HepG2 (cell line): ENCODE results near the gene CXXC5. TPM values are rescaled to one million over a fixed set of nuclear protein-coding genes. Genes with fewer than 3 reads are reported as not detected.
A peak's percentile ranks its signal among the peaks of the same experiment; 100 is the strongest.

Experiments
- ARID5B ChIP-seq: IDR thresholded peaks from 2 replicates; pipeline ENCODE4 v1.4.0; 2020; ENCODE audit warnings: mild to moderate bottlenecking, missing genetic modification reagents
- FOXM1 ChIP-seq: sonication (generic); formaldehyde crosslinking; IDR thresholded peaks from 2 replicates; pipeline ENCODE4 v1.5.0; 2020; ENCODE audit warnings: missing genetic modification reagents
- GABPA ChIP-seq, 2 experiments: IDR thresholded peaks; 2 replicates each; pipeline ENCODE4 v1.6.1; 2011 to 2016; ENCODE audit warnings: low read depth in 2 of 2, low read length in 1 of 2, missing biosample characterization in 1 of 2, missing genetic modification characterization in 1 of 2
- KAT8 ChIP-seq: IDR thresholded peaks from 2 replicates; pipeline ENCODE4 v1.6.1; 2016; ENCODE audit warnings: missing genetic modification reagents, missing compliant biosample characterization
- MEIS2 ChIP-seq: sonication (generic); formaldehyde crosslinking; IDR thresholded peaks from 2 replicates; pipeline ENCODE4 v1.9.0; 2021; ENCODE audit warnings: mild to moderate bottlenecking, missing genetic modification reagents
- MYPOP ChIP-seq: sonication (generic); formaldehyde crosslinking; IDR thresholded peaks from 2 replicates; pipeline ENCODE4 v1.8.1; 2023; ENCODE audit warnings: mild to moderate bottlenecking, moderate library complexity, missing genetic modification reagents
- SIN3A ChIP-seq: IDR thresholded peaks from 2 replicates; pipeline ENCODE4 v1.6.1; 2011; ENCODE audit warnings: low read depth, mild to moderate bottlenecking, control low read depth, low read length, borderline replicate concordance
- SIX4 ChIP-seq: sonication (generic); formaldehyde crosslinking; IDR thresholded peaks from 2 replicates; pipeline ENCODE4 v1.4.0; 2020; ENCODE audit warnings: missing genetic modification reagents
- SPEN ChIP-seq: sonication (generic); formaldehyde crosslinking; IDR thresholded peaks from 2 replicates; pipeline ENCODE4 v1.5.1; 2020; ENCODE audit warnings: low read depth, mild to moderate bottlenecking, missing genetic modification reagents
- TOE1 ChIP-seq: sonication (generic); formaldehyde crosslinking; IDR thresholded peaks from 2 replicates; pipeline ENCODE4 v1.4.0; 2020; ENCODE audit warnings: mild to moderate bottlenecking, missing genetic modification reagents
- ZBTB40 ChIP-seq, 2 experiments: fragments of 450-650 bp in 1 of 2; sonication (generic) in 1 of 2; formaldehyde crosslinking in 1 of 2; IDR thresholded peaks; 2 replicates each; pipeline versions ENCODE4 v1.6.1 to v1.8.0; 2016 to 2022; ENCODE audit warnings: antibody characterized with exemption in 1 of 2, mild to moderate bottlenecking in 1 of 2, missing genetic modification reagents in 1 of 2
- ZC3H4 ChIP-seq: sonication (generic); formaldehyde crosslinking; IDR thresholded peaks from 2 replicates; pipeline ENCODE4 v1.4.0; 2020; ENCODE audit warnings: missing genetic modification reagents, borderline replicate concordance
- ZFP62 ChIP-seq: sonication (generic); formaldehyde crosslinking; IDR thresholded peaks from 2 replicates; pipeline ENCODE4 v1.4.0; 2020; ENCODE audit warnings: missing genetic modification reagents
- ZNF552 ChIP-seq: sonication (generic); formaldehyde crosslinking; IDR thresholded peaks from 2 replicates; pipeline ENCODE4 v1.9.0; 2022; ENCODE audit warnings: missing genetic modification reagents, mild to moderate bottlenecking, borderline replicate concordance
- polyA plus RNA-seq, 8 experiments: library from polyadenylated mRNA; depleted of rRNA in 3 of 8; stranded (reverse) in 7 of 8; unstranded in 1 of 8; fragments of >200 nt; fragmentation: Illumina TruSeq in 4 of 8; extraction: Trizol in 4 of 8; gene quantifications; 2 replicates each; pipeline versions ENCODE4 v1.2.1 to v1.2.3, GENCODE V29; 2011 to 2016; ENCODE audit warnings: low read depth in 4 of 8, missing spikeins in 1 of 8, mixed read lengths in 1 of 8; ENCODE audit not compliant: insufficient read depth in 1 of 8
- total RNA-seq, 5 experiments: library from RNA; depleted of rRNA; stranded (reverse); fragments of >200 nt; fragmentation: Illumina TruSeq; extraction: Trizol; gene quantifications; 2 replicates each; pipeline ENCODE4 v1.2.3, GENCODE V29; 2016; ENCODE audit warnings: low read depth in 1 of 5

Gene CXXC5
- total and polyA plus RNA-seq, 2 of the 13 experiments (the other 11 are each of a cell fraction or from before 2014, with no cell fraction given) = 32.3 to 33.0 TPM

- TF ChIP-seq ZBTB40 (IDR thresholded peaks at IDR 0.05) (no peak), ZBTB40 (CRISPR knock-in tag; IDR thresholded peaks at IDR 0.05) (no peak), ZFP62 (CRISPR knock-in tag) (no peak), FOXM1 (CRISPR knock-in tag) (no peak), SPEN (0 out of 2 replicates have a peak, but pooled peaks have one; percentile 12), ZC3H4 (no peak), ARID5B (CRISPR knock-in tag) (peak; percentile 31; the same call in 1 of the 2 replicates), GABPA (IDR thresholded peaks at IDR 0.05; ENCODE audit: low read depth, low read length) (no peak), GABPA (CRISPR knock-in tag; IDR thresholded peaks at IDR 0.05; ENCODE audit: low read depth) (no peak), TOE1 (CRISPR knock-in tag) (no peak), MEIS2 (CRISPR knock-in tag) (no peak), ZNF552 (CRISPR knock-in tag) (no peak), KAT8 (CRISPR knock-in tag) (no peak), MYPOP (no peak; the same call in 1 of the 2 replicates), SIN3A (0 out of 2 replicates have a peak, but pooled peaks have one; percentile 15), SIX4 (CRISPR knock-in tag) (no peak)
Measured at GRCh38 chr5:139650031-139650688, 2.0 kb downstream of the CXXC5 start (continued).
